HG02759 (cell line): Measurements from ENCODE around the gene SUGT1.

Source experiments
- ATAC-seq: cut with Tn5 transposase; IDR thresholded peaks from one replicate; pipeline ENCODE4 v1.9.1; 2021; ENCODE audit warnings: mild to moderate bottlenecking, moderate library complexity; ENCODE audit not compliant: unreplicated experiment

SUGT1 gene

GRCh38 chr13:52736891-52737290 is 84.3 kb downstream of the SUGT1 start:
- no peak for ATAC-seq

DNA sequence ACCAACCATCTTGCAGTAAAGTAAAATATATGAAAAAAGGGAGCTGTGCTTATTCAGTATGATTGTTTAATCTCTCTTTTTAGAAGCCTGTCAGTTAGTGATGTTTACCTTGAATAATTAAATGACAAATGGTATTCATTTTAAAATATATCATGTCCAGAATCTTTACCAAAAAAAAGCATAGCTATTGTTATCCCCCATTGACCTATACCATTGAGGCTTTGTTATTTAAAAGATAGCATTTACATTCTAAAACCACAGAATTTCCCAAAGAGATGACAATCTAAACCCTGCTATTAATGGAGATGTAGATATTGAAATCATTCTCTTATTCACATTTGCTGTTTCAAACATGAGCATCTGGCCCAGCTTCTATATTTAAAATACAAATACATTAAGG is 84.8 kb downstream of the SUGT1 start:
- ATAC-seq, result no peak

DNA sequence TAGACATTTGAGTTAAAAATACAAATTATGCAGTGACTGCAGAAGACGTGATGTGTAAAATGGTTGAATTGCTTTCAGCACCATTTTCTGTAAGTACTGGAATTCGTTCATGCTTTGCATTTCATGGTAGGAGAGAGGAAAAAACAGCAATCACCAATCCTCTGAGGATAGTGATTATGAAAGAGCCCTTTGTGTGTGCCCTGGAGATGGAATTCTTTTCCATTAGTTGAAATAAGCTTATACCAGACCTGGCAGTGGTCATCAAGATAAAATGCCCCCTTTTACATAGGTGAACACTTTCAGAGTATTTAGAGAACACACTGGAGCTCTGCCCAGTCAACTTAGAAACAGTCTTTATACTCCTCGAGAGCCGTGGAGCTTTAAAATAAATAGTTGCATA is 85.3 kb downstream of the SUGT1 start:
- no peak for ATAC-seq

DNA sequence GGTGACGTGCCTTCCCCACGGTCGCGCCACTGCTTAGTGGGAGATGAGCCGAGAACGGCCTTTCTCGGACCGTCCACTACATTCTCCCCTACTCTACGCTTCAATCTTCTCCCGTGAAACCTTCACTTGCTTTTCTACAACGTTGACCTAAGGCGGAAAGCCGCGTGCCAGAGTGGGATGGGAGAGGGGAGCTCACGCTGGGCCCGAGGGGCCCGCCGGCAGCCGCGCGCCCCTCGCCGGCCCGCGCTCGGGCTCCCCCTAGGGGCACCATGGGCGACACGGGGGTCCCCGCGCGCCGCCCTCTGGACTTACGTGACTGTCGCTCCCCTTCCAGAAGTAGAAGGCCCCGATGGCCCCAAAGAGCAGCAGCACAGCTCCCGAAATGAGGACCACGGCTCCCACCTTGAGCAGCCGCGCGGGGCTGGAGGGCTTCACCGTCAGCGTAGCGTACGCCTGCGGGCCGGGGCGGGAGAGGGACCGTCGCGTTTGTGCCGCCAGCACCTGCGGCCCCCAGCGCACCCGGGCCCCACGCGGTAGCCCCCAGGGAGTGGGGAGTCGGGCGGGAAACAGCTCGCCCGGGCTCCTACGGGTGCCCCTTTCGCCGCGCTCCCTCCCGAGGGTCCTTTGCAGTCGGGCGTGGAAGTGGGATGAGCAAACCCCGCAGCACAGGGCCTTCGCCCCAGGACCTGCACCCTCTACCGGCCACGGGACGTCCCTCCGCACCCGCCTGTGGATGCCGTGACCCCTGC is 86.3 kb downstream of the SUGT1 start:
- peak; percentile 89 for ATAC-seq

GRCh38 chr13:52739468-52740071 is 86.9 kb downstream of the SUGT1 start, which contains the start of gene CNMD:
Gene CNMD, minus strand, starts transcription at chr13:52739820. Its CDS starts 119 bp downstream, at chr13:52739701.
- ATAC-seq, result no peak

- ATAC-seq, result no peak
Observed at GRCh38 chr13:52743569-52743968, 90.9 kb downstream of the SUGT1 start.

DNA sequence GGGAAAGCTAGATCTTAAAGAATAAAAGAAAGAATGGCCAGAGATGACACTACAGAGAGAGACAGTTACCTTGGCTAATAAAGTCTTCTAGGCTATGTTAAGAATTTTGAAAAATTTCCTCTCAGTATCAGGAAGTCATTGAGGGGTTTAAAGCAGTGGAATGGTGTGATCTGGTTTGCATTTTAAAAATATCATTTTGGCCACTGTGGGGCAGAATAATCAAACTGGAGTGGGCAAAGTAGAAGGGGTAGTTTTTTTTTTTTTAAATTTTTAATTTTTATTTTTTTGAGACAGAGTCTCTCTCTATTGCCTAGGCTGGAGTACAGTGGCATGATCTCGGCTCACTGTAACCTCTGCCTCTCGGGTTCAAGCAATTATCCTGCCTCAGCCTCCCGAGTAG is 91.4 kb downstream of the SUGT1 start:
- ATAC-seq, result no peak

DNA sequence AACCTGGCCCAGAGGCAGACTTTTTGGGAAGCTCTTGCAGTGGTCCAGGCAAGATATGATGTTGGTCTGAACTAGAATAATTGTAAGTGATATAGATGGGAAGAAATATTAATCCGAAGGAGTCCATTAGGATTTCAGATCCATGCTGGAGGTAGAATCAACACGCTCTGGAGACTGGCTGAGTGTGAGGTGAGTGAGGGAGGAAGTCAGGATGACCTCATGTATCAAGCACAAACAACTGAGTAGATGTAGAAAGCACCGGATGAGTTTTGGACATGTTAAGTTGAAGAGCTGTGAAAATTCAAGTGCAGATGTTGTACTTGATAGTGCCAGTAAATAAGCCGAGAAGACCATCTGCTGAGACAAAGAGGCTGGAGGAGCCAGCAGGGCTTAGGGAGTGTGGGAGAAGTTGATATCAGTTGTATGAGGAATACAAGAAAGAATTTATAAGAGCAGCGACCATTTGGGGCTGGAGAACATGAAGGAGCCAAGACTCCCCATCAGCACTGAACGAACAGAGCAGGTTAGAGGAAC is 92.3 kb downstream of the SUGT1 start:
- ATAC-seq, result no peak

DNA sequence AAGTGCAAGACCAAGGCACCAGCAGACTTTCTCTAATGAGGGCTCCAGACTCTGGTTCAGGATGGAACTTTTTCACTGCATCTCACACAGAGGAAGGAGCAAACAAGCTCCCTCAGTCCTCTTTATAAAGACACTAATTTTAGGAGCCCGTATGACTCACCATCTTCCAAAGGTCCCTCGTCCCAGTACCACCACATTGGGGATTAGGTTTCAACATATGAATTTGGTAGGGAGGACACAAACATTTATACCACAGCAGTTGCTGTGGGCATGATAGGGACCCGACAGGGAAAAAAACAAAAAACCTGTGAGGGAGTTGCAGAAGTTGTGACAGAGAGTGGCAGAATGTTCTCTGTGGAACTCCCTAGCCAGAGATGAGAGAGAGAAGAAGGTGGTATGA is 93.5 kb downstream of the SUGT1 start:
- no peak for ATAC-seq

- no peak for ATAC-seq
Observed at GRCh38 chr13:52749419-52749818, 96.8 kb downstream of the SUGT1 start.
